Loucy (cell line): ENCODE measurements around the gene CREG1.

ENCODE experiments used
- H2AFZ ChIP-seq: fragments of 200-600 bp; sonication (generic); 2 replicates; pipeline ENCODE4 v1.6.0; 2016; ENCODE audit warnings: antibody characterized with exemption, mild to moderate bottlenecking, low read length, moderate library complexity
- H3F3A ChIP-seq: fragments of 200-600 bp; 2 replicates; pipeline ENCODE4 v1.6.0; 2016; ENCODE audit warnings: antibody characterized with exemption, low read depth, mild to moderate bottlenecking
- H3K27me3 ChIP-seq: fragments of 200-600 bp; sonication (generic); 2 replicates; pipeline ENCODE4 v1.6.1; 2014; ENCODE audit warnings: low read length, mild to moderate bottlenecking; ENCODE audit not compliant: insufficient read depth, poor library complexity, severe bottlenecking
- H3K36me3 ChIP-seq: fragments of 200-600 bp; sonication (generic); 2 replicates; pipeline ENCODE4 v1.6.1; 2016; ENCODE audit warnings: low read length; ENCODE audit not compliant: insufficient read depth
- H3K4me1 ChIP-seq: fragments of 200-600 bp; sonication (generic); 2 replicates; pipeline ENCODE4 v1.5.1; 2014; ENCODE audit warnings: low read length, mild to moderate bottlenecking; ENCODE audit not compliant: insufficient read depth, poor library complexity, severe bottlenecking
- H3K4me2 ChIP-seq: fragments of 200-600 bp; sonication (generic); 2 replicates; pipeline ENCODE4 v1.6.0; 2014; ENCODE audit warnings: antibody characterized with exemption, low read length, low read depth, mild to moderate bottlenecking; ENCODE audit not compliant: poor library complexity, severe bottlenecking
- H3K4me3 ChIP-seq: fragments of 200-600 bp; sonication (generic); 2 replicates; pipeline ENCODE4 v1.5.1; 2014; ENCODE audit warnings: low read length, mild to moderate bottlenecking, mixed read lengths; ENCODE audit not compliant: poor library complexity, severe bottlenecking
- H3K79me2 ChIP-seq: fragments of 200-600 bp; sonication (generic); 2 replicates; pipeline ENCODE4 v1.6.1; 2014; ENCODE audit warnings: low read length; ENCODE audit not compliant: insufficient read depth
- H3K9ac ChIP-seq: fragments of 200-600 bp; sonication (generic); 2 replicates; pipeline ENCODE4 v1.6.0; 2014; ENCODE audit warnings: mild to moderate bottlenecking, low read depth, low read length, moderate library complexity; ENCODE audit not compliant: poor library complexity, severe bottlenecking
- H3K9me2 ChIP-seq: fragments of 200-600 bp; sonication (generic); replicated peaks from 2 replicates; pipeline ENCODE4 v1.6.1; 2016; ENCODE audit warnings: low read depth, low read length, mixed read lengths
- H3K9me3 ChIP-seq: fragments of 200-600 bp; sonication (generic); 2 replicates; pipeline ENCODE4 v1.6.1; 2014; ENCODE audit warnings: mild to moderate bottlenecking, antibody characterized with exemption, low read length, low read depth; ENCODE audit not compliant: insufficient read depth
- H4K20me1 ChIP-seq: fragments of 200-600 bp; sonication (generic); 2 replicates; pipeline ENCODE4 v1.6.0; 2014; ENCODE audit warnings: antibody characterized with exemption, low read length, mild to moderate bottlenecking; ENCODE audit not compliant: insufficient read depth, poor library complexity, severe bottlenecking
- EZH2phosphoT487 ChIP-seq: fragments of 200-600 bp; IDR thresholded peaks from 2 replicates; pipeline ENCODE4 v1.6.1; 2018; ENCODE audit warnings: antibody characterized with exemption, mild to moderate bottlenecking, moderate library complexity, borderline replicate concordance
- TF ChIP-seq, protein P1 (sequence below): fragments of 200-600 bp; sonication (generic); conservative IDR thresholded peaks from 2 replicates; pipeline ENCODE4 v1.5.1; 2014; ENCODE audit warnings: mild to moderate bottlenecking, antibody characterized with exemption, low read length

CREG1 gene

DNA sequence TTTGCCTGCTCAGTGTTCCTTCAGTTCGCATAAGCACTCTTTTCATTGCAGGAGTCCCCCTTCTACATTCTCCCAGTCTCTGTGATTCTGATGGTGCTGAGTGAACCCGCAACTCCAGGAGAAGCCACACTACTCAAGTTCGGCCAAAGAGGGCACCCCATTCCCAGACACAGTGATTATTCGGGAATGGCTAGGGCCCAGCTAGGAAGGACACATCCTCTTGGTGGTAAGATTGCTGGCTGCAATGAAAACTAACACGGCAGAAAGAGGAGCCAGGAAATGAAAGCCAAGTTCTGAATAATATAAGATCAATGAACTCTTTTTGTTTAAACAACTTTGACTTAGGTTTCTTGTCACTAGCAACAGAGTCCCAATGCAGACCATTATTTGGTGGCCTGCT, 14.9 kb downstream of the CREG1 start:
- no peaks in the 10 kb centered on the region for H4K20me1 ChIP-seq
- H2AFZ ChIP-seq = no peak overlapping the region
- TF ChIP-seq, protein P1, sequence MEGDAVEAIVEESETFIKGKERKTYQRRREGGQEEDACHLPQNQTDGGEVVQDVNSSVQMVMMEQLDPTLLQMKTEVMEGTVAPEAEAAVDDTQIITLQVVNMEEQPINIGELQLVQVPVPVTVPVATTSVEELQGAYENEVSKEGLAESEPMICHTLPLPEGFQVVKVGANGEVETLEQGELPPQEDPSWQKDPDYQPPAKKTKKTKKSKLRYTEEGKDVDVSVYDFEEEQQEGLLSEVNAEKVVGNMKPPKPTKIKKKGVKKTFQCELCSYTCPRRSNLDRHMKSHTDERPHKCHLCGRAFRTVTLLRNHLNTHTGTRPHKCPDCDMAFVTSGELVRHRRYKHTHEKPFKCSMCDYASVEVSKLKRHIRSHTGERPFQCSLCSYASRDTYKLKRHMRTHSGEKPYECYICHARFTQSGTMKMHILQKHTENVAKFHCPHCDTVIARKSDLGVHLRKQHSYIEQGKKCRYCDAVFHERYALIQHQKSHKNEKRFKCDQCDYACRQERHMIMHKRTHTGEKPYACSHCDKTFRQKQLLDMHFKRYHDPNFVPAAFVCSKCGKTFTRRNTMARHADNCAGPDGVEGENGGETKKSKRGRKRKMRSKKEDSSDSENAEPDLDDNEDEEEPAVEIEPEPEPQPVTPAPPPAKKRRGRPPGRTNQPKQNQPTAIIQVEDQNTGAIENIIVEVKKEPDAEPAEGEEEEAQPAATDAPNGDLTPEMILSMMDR = no peak
- TF ChIP-seq EZH2phosphoT487 = no peak

DNA sequence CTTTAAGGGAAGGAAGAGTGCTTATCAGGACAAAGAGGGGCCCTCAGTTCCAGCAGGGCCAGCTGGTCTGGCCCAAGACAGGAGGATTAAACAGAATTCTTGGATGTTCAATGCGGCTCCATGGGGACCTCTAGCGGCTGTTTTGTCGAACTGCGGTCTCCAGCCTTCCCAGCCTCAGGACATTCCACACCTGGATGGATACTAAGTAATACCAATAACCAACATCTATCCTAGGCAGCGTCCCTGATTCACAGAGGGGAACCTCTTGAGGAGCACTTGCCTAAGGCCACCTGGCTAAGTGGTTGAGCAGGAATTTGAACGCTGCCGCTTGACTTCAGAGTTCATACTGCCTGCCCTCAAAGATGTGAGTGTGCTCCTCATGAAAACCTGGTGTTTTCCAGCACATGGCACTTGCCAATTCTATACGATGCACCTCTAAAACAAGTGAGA, 19.7 kb downstream of the CREG1 start:
- no peaks in the 10 kb centered on the region for H3K79me2 ChIP-seq
- H3K36me3 ChIP-seq = no peaks in the 10 kb centered on the region
- H3K9me3 ChIP-seq = no peaks in the 10 kb centered on the region
- H3K9ac ChIP-seq = no peak overlapping the region
- H3K4me3 ChIP-seq = no peak overlapping the region
- H4K20me1 ChIP-seq = no peaks in the 10 kb centered on the region
- H3K27me3 ChIP-seq = no peaks in the 10 kb centered on the region
- TF ChIP-seq EZH2phosphoT487 = no peak
- TF ChIP-seq, protein P1 = peak; percentile 96
- H3K4me2 ChIP-seq = no peak overlapping the region
- no peak overlapping the region for H2AFZ ChIP-seq
- H3K9me2 ChIP-seq = no peaks in the 10 kb centered on the region
- no peaks in the 10 kb centered on the region for H3F3A ChIP-seq
- no peaks in the 10 kb centered on the region for H3K4me1 ChIP-seq

More for the DNA sequence above, 14.9 kb downstream of the CREG1 start:
- no peaks in the 10 kb centered on the region for H3K27me3 ChIP-seq
- no peaks in the 10 kb centered on the region for H3F3A ChIP-seq
- H3K9me3 ChIP-seq = no peaks in the 10 kb centered on the region
- no peaks in the 10 kb centered on the region for H3K79me2 ChIP-seq
- no peak overlapping the region for H3K4me2 ChIP-seq
- H3K4me1 ChIP-seq = no peaks in the 10 kb centered on the region
- H3K9me2 ChIP-seq = no peaks in the 10 kb centered on the region
- H3K4me3 ChIP-seq = no peak overlapping the region
- no peak overlapping the region for H3K9ac ChIP-seq
- H3K36me3 ChIP-seq = no peaks in the 10 kb centered on the region

DNA sequence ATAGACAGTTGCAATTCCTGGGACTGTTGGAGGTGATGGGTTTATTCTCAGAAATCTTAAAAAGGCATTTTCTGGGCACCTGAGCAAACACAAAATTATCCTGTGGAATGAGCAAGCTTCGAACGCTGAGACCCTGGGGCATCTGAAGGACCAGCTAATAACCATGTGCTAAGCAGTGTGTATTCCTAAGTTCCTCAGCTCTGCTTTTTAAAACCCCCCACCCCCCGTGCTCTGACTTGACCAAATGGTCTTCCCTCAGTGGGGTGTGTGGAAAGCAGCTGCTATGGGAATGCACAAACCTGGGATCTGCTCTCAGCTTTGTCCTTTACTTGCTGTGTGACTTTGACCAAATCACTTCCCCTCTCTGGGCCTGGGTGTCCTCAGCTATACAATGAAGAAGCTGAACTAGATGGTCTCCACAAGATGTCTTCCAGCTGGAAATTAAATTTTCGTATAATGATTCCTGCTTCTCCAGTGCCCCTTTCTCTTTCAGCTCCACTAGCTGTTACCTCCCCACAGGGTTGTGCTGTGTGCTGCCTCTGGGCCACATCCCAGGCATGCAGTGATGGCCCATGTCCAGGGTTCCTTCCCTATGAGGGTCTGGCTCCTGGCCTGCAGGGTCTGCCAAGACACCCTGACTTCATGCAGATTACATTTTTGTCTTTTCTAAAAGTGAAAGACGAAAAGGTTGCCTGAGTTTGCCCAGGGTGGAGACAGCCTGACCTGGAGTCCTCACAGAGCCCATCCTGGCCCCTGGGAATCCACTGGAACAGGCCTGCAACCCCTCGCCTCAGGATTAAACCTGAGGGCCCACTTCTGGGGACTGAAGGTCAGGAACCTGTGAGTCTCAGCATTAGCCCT, 20.4 kb downstream of the CREG1 start:
- H4K20me1 ChIP-seq = no peaks in the 10 kb centered on the region
- H3K36me3 ChIP-seq = no peaks in the 10 kb centered on the region
- TF ChIP-seq, protein P1 = no peak
- no peak for TF ChIP-seq EZH2phosphoT487
- H2AFZ ChIP-seq = no peak overlapping the region
- no peaks in the 10 kb centered on the region for H3K79me2 ChIP-seq
- no peaks in the 10 kb centered on the region for H3K9me3 ChIP-seq
- H3K4me2 ChIP-seq = no peak overlapping the region
- no peaks in the 10 kb centered on the region for H3K4me1 ChIP-seq
- H3K9ac ChIP-seq = no peak overlapping the region
- H3K4me3 ChIP-seq = no peak overlapping the region
- H3F3A ChIP-seq = no peaks in the 10 kb centered on the region
- H3K9me2 ChIP-seq = no peaks in the 10 kb centered on the region
- no peaks in the 10 kb centered on the region for H3K27me3 ChIP-seq
